Endothelial cell of umbilical vein (primary cell): Measurements from ENCODE around the gene DENND1C. TPM values are rescaled to one million over a fixed set of nuclear protein-coding genes. Genes with fewer than 3 reads are reported as not detected.

Experiments
- Bru-seq: library from RNA; stranded (reverse); fragments of 400-500 nt; gene quantifications from one replicate; lab custom pipeline; 2021; lab: Mats Ljungman, UMichigan
- BruChase-seq, 2 experiments: library from RNA; stranded (reverse); fragments of 400-500 nt; gene quantifications; one replicate each; lab custom pipeline; 2021; lab: Mats Ljungman, UMichigan
- BruUV-seq: library from RNA; stranded (reverse); fragments of 400-500 nt; replicated peaks from 2 replicates; lab custom pipeline; 2021; lab: Mats Ljungman, UMichigan
- CTCF ChIA-PET: fragments of 300-600, 350-600 bp; sonication (Branson Sonifier 250); formaldehyde crosslinking; loops from one replicate; lab custom pipeline; 2021; ENCODE audit warnings: antibody characterized with exemption, inconsistent platforms; lab: Charles Lee
- POLR2A ChIA-PET: fragments of 300-600, 350-600 bp; sonication (Branson Sonifier 250); formaldehyde crosslinking; loops from one replicate; lab custom pipeline; 2021; ENCODE audit warnings: antibody characterized with exemption, inconsistent platforms; lab: Charles Lee
- DNase-seq: peaks from one replicate; pipeline ENCODE4 v3.0.0-alpha.2; 2011; ENCODE audit warnings: low read depth, low spot score
- FAIRE-seq: peaks from 2 replicates; lab custom pipeline; 2011; peaks lifted over from hg19 to GRCh38; lab: Jason Lieb, UNC
- H2AFZ ChIP-seq: 2 replicates; pipeline ENCODE4 v1.6.0; 2012; ENCODE audit warnings: low read depth, low read length, control low read depth, inconsistent platforms
- H3K27ac ChIP-seq: 2 replicates; pipeline ENCODE4 v1.5.1; 2011; ENCODE audit warnings: low read depth, mild to moderate bottlenecking, control low read depth, low read length, moderate library complexity; ENCODE audit not compliant: insufficient read depth
- H3K27me3 ChIP-seq, 2 experiments: 2 replicates each; pipeline versions ENCODE4 v1.6.0 to v1.6.1; 2011; ENCODE audit warnings: low read length in 2 of 2, mixed read lengths in 1 of 2; ENCODE audit not compliant: control insufficient read depth in 2 of 2, insufficient read depth in 2 of 2
- H3K36me3 ChIP-seq, 2 experiments: 2 replicates in 1 of 2; 3 replicates in 1 of 2; pipeline ENCODE4 v1.5.1; 2011; ENCODE audit warnings: low read length in 2 of 2, mild to moderate bottlenecking in 1 of 2, moderate library complexity in 1 of 2; ENCODE audit not compliant: control insufficient read depth in 2 of 2, insufficient read depth in 2 of 2; ENCODE audit errors: extremely low read depth in 1 of 2
- H3K4me1 ChIP-seq: 3 replicates; pipeline ENCODE4 v1.5.1; 2011; ENCODE audit warnings: mild to moderate bottlenecking, low read length; ENCODE audit not compliant: control insufficient read depth, insufficient read depth; ENCODE audit errors: extremely low read depth
- H3K4me2 ChIP-seq: 2 replicates; pipeline ENCODE4 v1.6.1; 2011; ENCODE audit warnings: low read length, control low read depth, mixed read lengths; ENCODE audit not compliant: insufficient read depth
- H3K4me3 ChIP-seq, 3 experiments: fragments of 200-600 bp in 1 of 3; sonication (generic), shearing (Covaris generic) in 1 of 3; replicated peaks in 1 of 3; 2 replicates each; pipeline ENCODE4 v1.5.1; 2011 to 2016; ENCODE audit warnings: control low read depth in 3 of 3, low read length in 3 of 3, mild to moderate bottlenecking in 2 of 3, inconsistent platforms in 1 of 3, low read depth in 1 of 3, moderate library complexity in 1 of 3; ENCODE audit not compliant: insufficient read depth in 1 of 3
- H3K79me2 ChIP-seq: 2 replicates; pipeline ENCODE4 v1.6.0; 2012; ENCODE audit warnings: low read length, inconsistent platforms; ENCODE audit not compliant: control insufficient read depth, insufficient read depth
- H3K9ac ChIP-seq: replicated peaks from 2 replicates; pipeline ENCODE3; 2011; ENCODE audit warnings: low read length, control low read depth; ENCODE audit not compliant: insufficient read depth; ENCODE audit errors: extremely low read depth
- H3K9me1 ChIP-seq: replicated peaks from 3 replicates; pipeline ENCODE4 v1.6.0; 2011; ENCODE audit warnings: mild to moderate bottlenecking, low read length; ENCODE audit not compliant: control insufficient read depth, insufficient read depth; ENCODE audit errors: extremely low read depth
- H3K9me3 ChIP-seq: replicated peaks from 2 replicates; pipeline ENCODE4 v1.5.1; 2012; ENCODE audit warnings: low read length, inconsistent platforms; ENCODE audit not compliant: control insufficient read depth, insufficient read depth
- H4K20me1 ChIP-seq: replicated peaks from 2 replicates; pipeline ENCODE3; 2011; ENCODE audit warnings: mild to moderate bottlenecking, low read length; ENCODE audit not compliant: control insufficient read depth, insufficient read depth; ENCODE audit errors: extremely low read depth
- CTCF ChIP-seq, 2 donors: IDR thresholded peaks; 1 replicate in 1 of 2; 2 replicates in 1 of 2; pipeline ENCODE4 v1.5.1; 2011; ENCODE audit warnings: low read length in 2 of 2, mild to moderate bottlenecking in 2 of 2, moderate library complexity in 2 of 2, control low read depth in 1 of 2, inconsistent platforms in 1 of 2, low read depth in 1 of 2; ENCODE audit not compliant: insufficient read depth in 1 of 2; ENCODE audit errors: extremely low read depth in 1 of 2
- POLR2A ChIP-seq: IDR thresholded peaks from 2 replicates; pipeline ENCODE4 v1.6.1; 2012; ENCODE audit warnings: low read depth, mild to moderate bottlenecking, control low read depth, low read length
- dilution Hi-C: fragments of 300-500 bp; cut with MboI; formaldehyde crosslinking; loops from one replicate; pipeline ENCODE4 v1.15.0; 2019; ENCODE audit warnings: low sequenced_read_pairs; ENCODE audit not compliant: extremely low pct_ligation_motif_present
- intact Hi-C: fragments of 100-400 bp; cut with micrococcal nuclease; formaldehyde crosslinking; loops from one replicate; pipeline ENCODE4 v1.10.0; 2022
- long read RNA-seq: library from polyadenylated mRNA; stranded (forward); transcript quantifications from one replicate; pipeline ENCODE4 v2.0.0, GENCODE V29; 2021
- polyA minus RNA-seq, 3 experiments: library from RNA; depleted of rRNA, polyadenylated mRNA; stranded (reverse); fragments of >200 nt; gene quantifications; 1 replicate in 1 of 3; 2 replicates in 2 of 3; pipeline ENCODE4 v1.2.3, GENCODE V29; 2011
- polyA plus RNA-seq, 4 experiments: library from polyadenylated mRNA; depleted of rRNA in 3 of 4; stranded (reverse) in 3 of 4; unstranded in 1 of 4; fragments of >200 nt; gene quantifications; 2 replicates each; pipeline versions ENCODE4 v1.2.1 to v1.2.3, GENCODE V29; 2011 to 2012; ENCODE audit warnings: missing spikeins in 1 of 4
- total RNA-seq: library from RNA; stranded (reverse); gene quantifications from 2 replicates; pipeline ENCODE4 v1.2.3, GENCODE V29; 2021

DENND1C gene, protein sequence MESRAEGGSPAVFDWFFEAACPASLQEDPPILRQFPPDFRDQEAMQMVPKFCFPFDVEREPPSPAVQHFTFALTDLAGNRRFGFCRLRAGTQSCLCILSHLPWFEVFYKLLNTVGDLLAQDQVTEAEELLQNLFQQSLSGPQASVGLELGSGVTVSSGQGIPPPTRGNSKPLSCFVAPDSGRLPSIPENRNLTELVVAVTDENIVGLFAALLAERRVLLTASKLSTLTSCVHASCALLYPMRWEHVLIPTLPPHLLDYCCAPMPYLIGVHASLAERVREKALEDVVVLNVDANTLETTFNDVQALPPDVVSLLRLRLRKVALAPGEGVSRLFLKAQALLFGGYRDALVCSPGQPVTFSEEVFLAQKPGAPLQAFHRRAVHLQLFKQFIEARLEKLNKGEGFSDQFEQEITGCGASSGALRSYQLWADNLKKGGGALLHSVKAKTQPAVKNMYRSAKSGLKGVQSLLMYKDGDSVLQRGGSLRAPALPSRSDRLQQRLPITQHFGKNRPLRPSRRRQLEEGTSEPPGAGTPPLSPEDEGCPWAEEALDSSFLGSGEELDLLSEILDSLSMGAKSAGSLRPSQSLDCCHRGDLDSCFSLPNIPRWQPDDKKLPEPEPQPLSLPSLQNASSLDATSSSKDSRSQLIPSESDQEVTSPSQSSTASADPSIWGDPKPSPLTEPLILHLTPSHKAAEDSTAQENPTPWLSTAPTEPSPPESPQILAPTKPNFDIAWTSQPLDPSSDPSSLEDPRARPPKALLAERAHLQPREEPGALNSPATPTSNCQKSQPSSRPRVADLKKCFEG
- total RNA-seq (not detected in 2 replicates), polyA plus RNA-seq (not detected in 2 replicates), polyA minus RNA-seq (not detected in 2 replicates), Bru-seq, nascent RNA (not detected), BruChase-seq, experiment 1, labeled RNA remaining after a 6-hour chase (not detected), BruChase-seq, experiment 2, labeled RNA remaining after a 2-hour chase (not detected)
- polyA plus RNA-seq (2011; cell fraction: cytosol; rRNA removed) = not detected in 2 replicates
- not detected in 2 replicates for polyA plus RNA-seq (2011; cell fraction: nucleus; rRNA removed)
- not detected in 2 replicates for polyA plus RNA-seq (2012)
- polyA minus RNA-seq (2011; cell fraction: cytosol; rRNA and poly(A)+ RNA removed) = not detected
- polyA minus RNA-seq (2011; cell fraction: nucleus; rRNA and poly(A)+ RNA removed) = not detected in 2 replicates
- long read RNA-seq = 0 reads

- FAIRE-seq (no peak), DNase-seq (peak; percentile 12)
- no peaks in the 10 kb centered on the region for H3K36me3 ChIP-seq
- H3K4me2 ChIP-seq = no peak within 1 kb of the TSS
- intact Hi-C loops (loop anchor here (2.0 kb wide), 1 partner anchor 381 kb away; no protein-coding TSS in a partner anchor), dilution Hi-C loops (no loop called here)
- no peak within 1 kb of the TSS for H2AFZ ChIP-seq
- CTCF ChIA-PET = interaction anchor here (0.7 to 2.4 kb wide), 10 partner anchors 8 to 382 kb away, joined by 3 to 7 read pairs (median 3); no protein-coding TSS in a partner anchor
- H3K27me3 ChIP-seq = no peaks in the 10 kb centered on the region
- no peaks in the 10 kb centered on the region for H3K9me3 ChIP-seq
- no peaks in the 10 kb centered on the region for H3K79me2 ChIP-seq
- H3K4me1 ChIP-seq = no peaks in the 10 kb centered on the region
- peak; percentile 67 to 71 for TF ChIP-seq CTCF (IDR thresholded peaks at IDR 0.05; ENCODE audit: extremely low read depth in 1 of 2, insufficient read depth in 1 of 2, low read depth in 1 of 2, low read length in 2 of 2)
- TF ChIP-seq POLR2A = no peak
- H4K20me1 ChIP-seq = no peaks in the 10 kb centered on the region
- H3K27ac ChIP-seq = no peak within 1 kb of the TSS
- H3K4me3 ChIP-seq = no peak within 1 kb of the TSS
- POLR2A ChIA-PET = no interaction called here
- no peak within 1 kb of the TSS for H3K9ac ChIP-seq
- no TSS peak for BruUV-seq
- H3K9me1 ChIP-seq = no peaks in the 10 kb centered on the region
Measured at GRCh38 chr19:6481541-6482342, at the start of gene DENND1C. DENND1C (minus strand) TSS chr19:6481787; CDS start chr19:6481695, 92 bp downstream.
